Osteocyte (in vitro differentiated cells): ENCODE measurements around the gene SSC5D. TPM values are rescaled to one million over a fixed set of nuclear protein-coding genes. Genes with fewer than 3 reads are reported as not detected.

ENCODE experiments used
- DNase-seq: peaks from one replicate; pipeline ENCODE4 v3.0.0; 2021; ENCODE audit warnings: mixed read lengths; ENCODE audit not compliant: unreplicated experiment; ENCODE audit errors: extremely low spot score
- H3K27ac Mint-ChIP-seq: one replicate; pipeline ENCODE4 v1.8.0; 2021; ENCODE audit warnings: mild to moderate bottlenecking, mixed read lengths; ENCODE audit not compliant: unreplicated experiment
- H3K27me3 Mint-ChIP-seq: one replicate; pipeline ENCODE4 v1.8.0; 2021; ENCODE audit warnings: mixed read lengths; ENCODE audit not compliant: unreplicated experiment
- H3K36me3 Mint-ChIP-seq: one replicate; pipeline ENCODE4 v1.8.0; 2021; ENCODE audit warnings: mixed read lengths; ENCODE audit not compliant: unreplicated experiment
- H3K4me1 Mint-ChIP-seq: one replicate; pipeline ENCODE4 v1.8.0; 2021; ENCODE audit warnings: mixed read lengths; ENCODE audit not compliant: unreplicated experiment
- H3K4me3 Mint-ChIP-seq: one replicate; pipeline ENCODE4 v1.8.0; 2021; ENCODE audit warnings: mild to moderate bottlenecking, moderate library complexity, mixed read lengths; ENCODE audit not compliant: unreplicated experiment
- H3K9me3 Mint-ChIP-seq: one replicate; pipeline ENCODE4 v1.8.0; 2021; ENCODE audit warnings: mixed read lengths; ENCODE audit not compliant: unreplicated experiment
- CTCF ChIP-seq: fragments of 200-600 bp; sonication (generic); IDR thresholded peaks from 2 replicates; pipeline ENCODE4 v1.5.0; 2021; ENCODE audit warnings: antibody characterized with exemption, mild to moderate bottlenecking, moderate library complexity
- total RNA-seq: library from RNA; stranded (reverse); gene quantifications from 2 replicates; pipeline ENCODE4 v1.2.1, GENCODE V29; 2021

SSC5D gene
- total RNA-seq, 1 donor from 2014 or later: 21.5 TPM

GRCh38 chr19:55549500-55550320, 61.5 kb downstream of the SSC5D start:
- Mint-ChIP-seq H3K36me3 (no peaks in the 10 kb centered on the region), H3K4me3 (peak overlapping the region; percentile 32), H3K27ac (peak overlapping the region; percentile 91), H3K9me3 (no peaks in the 10 kb centered on the region), H3K27me3 (no peaks in the 10 kb centered on the region), H3K4me1 (peaks cover 72% of the 10 kb centered on the region)
- no peak for TF ChIP-seq CTCF
- DNase-seq: no peak

- no peaks in the 10 kb centered on the region for H3K9me3 Mint-ChIP-seq
- H3K27me3 Mint-ChIP-seq: no peaks in the 10 kb centered on the region
- H3K27ac Mint-ChIP-seq: peak overlapping the region; percentile 91
- no peaks in the 10 kb centered on the region for H3K36me3 Mint-ChIP-seq
- peak overlapping the region; percentile 32 for H3K4me3 Mint-ChIP-seq
- no peak for DNase-seq
- peaks cover 70% of the 10 kb centered on the region for H3K4me1 Mint-ChIP-seq
- TF ChIP-seq CTCF: no peak
Measured at GRCh38 chr19:55550321-55550650, 62.0 kb downstream of the SSC5D start.

- peak overlapping the region; percentile 42 for H3K4me3 Mint-ChIP-seq
Measured at GRCh38 chr19:55552206-55552605, 64.0 kb downstream of the SSC5D start.

GRCh38 chr19:55552620-55553019, 64.4 kb downstream of the SSC5D start:
- Mint-ChIP-seq H3K4me3 (peak overlapping the region; percentile 16), H3K4me1 (peaks cover 49% of the 10 kb centered on the region), H3K9me3 (no peaks in the 10 kb centered on the region), H3K27ac (peak overlapping the region; percentile 92), H3K27me3 (no peaks in the 10 kb centered on the region), H3K36me3 (no peaks in the 10 kb centered on the region)
- DNase-seq: no peak
- no peak for TF ChIP-seq CTCF

More at GRCh38 chr19:55552206-55552605, 64.0 kb downstream of the SSC5D start:
- Mint-ChIP-seq H3K36me3 (no peaks in the 10 kb centered on the region), H3K9me3 (no peaks in the 10 kb centered on the region), H3K27me3 (no peaks in the 10 kb centered on the region), H3K4me1 (peaks cover 54% of the 10 kb centered on the region), H3K27ac (peak overlapping the region; percentile 92)
- DNase-seq: no peak
- no peak for TF ChIP-seq CTCF

GRCh38 chr19:55553217-55554182, 65.3 kb downstream of the SSC5D start:
- Mint-ChIP-seq H3K4me1 (peaks cover 41% of the 10 kb centered on the region), H3K27ac (peak overlapping the region; percentile 92), H3K4me3 (no peak overlapping the region), H3K36me3 (no peaks in the 10 kb centered on the region), H3K27me3 (no peaks in the 10 kb centered on the region), H3K9me3 (no peaks in the 10 kb centered on the region)
- DNase-seq: no peak
- TF ChIP-seq CTCF: no peak
